Mesendoderm (in vitro differentiated cells): Measurements from ENCODE around the gene SMYD3.
"Not testable (repeated sequence)": the region's sequence is repeated elsewhere in the genome, so short reads cannot be mapped to it uniquely, and the experiment has no call there.

Experiments used
- DNase-seq: peaks from one replicate; pipeline ENCODE4 v3.0.0; 2013
- H2AK5ac ChIP-seq: 2 replicates; pipeline ENCODE4 v1.6.1; 2013; ENCODE audit warnings: low read length, inconsistent platforms
- H2BK120ac ChIP-seq: 2 replicates; pipeline ENCODE4 v1.6.1; 2013; ENCODE audit warnings: low read depth, mild to moderate bottlenecking, low read length, moderate library complexity, mixed read lengths
- H2BK15ac ChIP-seq: replicated peaks from 2 replicates; pipeline ENCODE4 v1.6.1; 2013; ENCODE audit warnings: low read depth, mild to moderate bottlenecking, moderate library complexity
- H2BK5ac ChIP-seq: 2 replicates; pipeline ENCODE4 v1.6.1; 2013; ENCODE audit warnings: low read length, inconsistent platforms
- H3K18ac ChIP-seq: 2 replicates; pipeline ENCODE4 v1.6.1; 2013; ENCODE audit warnings: mild to moderate bottlenecking, low read length, mixed read lengths
- H3K23ac ChIP-seq: one replicate; pipeline ENCODE4 v1.6.1; 2013; ENCODE audit warnings: low read length
- H3K27ac ChIP-seq: 2 replicates; pipeline ENCODE4 v1.5.1; 2013; ENCODE audit warnings: low read depth, mild to moderate bottlenecking, inconsistent platforms, low read length, moderate library complexity
- H3K27me3 ChIP-seq: 2 replicates; pipeline ENCODE4 v1.6.1; 2013; ENCODE audit warnings: low read length, control low read depth, mild to moderate bottlenecking, inconsistent platforms; ENCODE audit not compliant: insufficient read depth, poor library complexity
- H3K36me3 ChIP-seq: 2 replicates; pipeline ENCODE4 v1.6.1; 2013; ENCODE audit warnings: low read length, inconsistent platforms; ENCODE audit not compliant: control insufficient read depth, insufficient read depth
- H3K4ac ChIP-seq: one replicate; pipeline ENCODE4 v1.6.1; 2013; ENCODE audit warnings: low read depth, mild to moderate bottlenecking, low read length, moderate library complexity
- H3K4me1 ChIP-seq: 2 replicates; pipeline ENCODE4 v1.6.1; 2013; ENCODE audit warnings: low read depth, low read length, inconsistent platforms; ENCODE audit not compliant: control insufficient read depth
- H3K4me2 ChIP-seq: 2 replicates; pipeline ENCODE4 v1.6.1; 2013; ENCODE audit warnings: low read length
- H3K4me3 ChIP-seq: 2 replicates; pipeline ENCODE4 v1.5.1; 2013; ENCODE audit warnings: mild to moderate bottlenecking, low read length
- H3K56ac ChIP-seq: one replicate; pipeline ENCODE4 v1.6.1; 2013; ENCODE audit warnings: low read length
- H3K79me1 ChIP-seq: 2 replicates; pipeline ENCODE4 v1.6.1; 2013; ENCODE audit warnings: low read length, inconsistent platforms
- H3K79me2 ChIP-seq: 2 replicates; pipeline ENCODE4 v1.6.1; 2013; ENCODE audit warnings: mild to moderate bottlenecking, low read length; ENCODE audit not compliant: control insufficient read depth, insufficient read depth
- H3K9ac ChIP-seq: 2 replicates; pipeline ENCODE4 v1.6.1; 2013; ENCODE audit warnings: low read length, inconsistent platforms
- H4K5ac ChIP-seq: one replicate; pipeline ENCODE4 v1.6.1; 2013; ENCODE audit warnings: low read length
- H4K8ac ChIP-seq: one replicate; pipeline ENCODE4 v1.6.1; 2013; ENCODE audit warnings: low read depth, mild to moderate bottlenecking, control low read depth, low read length, moderate library complexity
- WGBS: extraction: QIAGEN DNeasy Blood & Tissue Kit; methylation state at CpG from one replicate; pipeline ENCODE4 v1.1.7; 2013; ENCODE audit warnings: low lambda C conversion rate, missing lambda C conversion rate; ENCODE audit not compliant: insufficient coverage; ENCODE audit errors: extremely low coverage; 5-methylcytosine and 5-hydroxymethylcytosine counted together

The SMYD3 gene

GRCh38 chr1:245776139-245776538, 730.9 kb downstream of the SMYD3 start:
- Histone ChIP-seq H2BK15ac (no peak overlapping the region), H3K79me1 (no peaks in the 10 kb centered on the region), H3K4ac (no peak overlapping the region), H3K9ac (no peak overlapping the region), H4K5ac (no peak overlapping the region), H3K79me2 (no peaks in the 10 kb centered on the region), H2BK5ac (no peak overlapping the region), H3K4me1 (no peaks in the 10 kb centered on the region), H3K36me3 (no peaks in the 10 kb centered on the region), H3K27me3 (no peaks in the 10 kb centered on the region), H3K18ac (no peak overlapping the region), H4K8ac (no peak overlapping the region), H3K4me2 (no peak overlapping the region), H2BK120ac (no peak overlapping the region), H3K56ac (no peak overlapping the region), H3K4me3 (no peak overlapping the region), H3K23ac (no peak overlapping the region), H2AK5ac (no peak overlapping the region), H3K27ac (no peak overlapping the region)
- DNase-seq: no peak
- WGBS: no CpG with 5 or more reads among the region's 4 CpGs

- H2BK15ac ChIP-seq, H3K36me3 ChIP-seq, H3K4me1 ChIP-seq, H3K23ac ChIP-seq, H2BK120ac ChIP-seq, H4K8ac ChIP-seq, H2BK5ac ChIP-seq, H3K56ac ChIP-seq, H3K79me1 ChIP-seq, DNase-seq, H3K9ac ChIP-seq, H4K5ac ChIP-seq, H3K4me2 ChIP-seq, H3K27me3 ChIP-seq, H3K27ac ChIP-seq, H3K4me3 ChIP-seq, H3K18ac ChIP-seq, H3K79me2 ChIP-seq, H3K4ac ChIP-seq, H2AK5ac ChIP-seq: not testable (repeated sequence)
- no CpG with 5 or more reads among the region's 25 CpGs for WGBS
These were observed 732.1 kb downstream of the SMYD3 start for GRCh38 chr1:245774931-245775330.

GRCh38 chr1:245774196-245774595, 732.9 kb downstream of the SMYD3 start:
- no peaks in the 10 kb centered on the region for H3K27me3 ChIP-seq
- H3K4me1 ChIP-seq: no peaks in the 10 kb centered on the region
- no peaks in the 10 kb centered on the region for H3K36me3 ChIP-seq
- no peak overlapping the region for H2AK5ac ChIP-seq
- no peak overlapping the region for H2BK5ac ChIP-seq
- no peak overlapping the region for H3K27ac ChIP-seq
- no peaks in the 10 kb centered on the region for H3K79me2 ChIP-seq
- no peak overlapping the region for H4K5ac ChIP-seq
- H3K4me2 ChIP-seq: no peak overlapping the region
- H3K9ac ChIP-seq: no peak overlapping the region
- no peak overlapping the region for H3K23ac ChIP-seq
- no peak for DNase-seq
- WGBS: no CpG with 5 or more reads among the region's 2 CpGs
- no peak overlapping the region for H2BK15ac ChIP-seq
- H3K56ac ChIP-seq: no peak overlapping the region
- no peak overlapping the region for H3K4me3 ChIP-seq
- H3K79me1 ChIP-seq: no peaks in the 10 kb centered on the region
- H2BK120ac ChIP-seq: no peak overlapping the region
- H3K4ac ChIP-seq: no peak overlapping the region
- no peak overlapping the region for H3K18ac ChIP-seq
- H4K8ac ChIP-seq: no peak overlapping the region

- H3K23ac ChIP-seq: no peak overlapping the region
These were observed 733.7 kb downstream of the SMYD3 start for GRCh38 chr1:245773344-245773743.

GRCh38 chr1:245772739-245773138, 734.3 kb downstream of the SMYD3 start:
- Histone ChIP-seq H3K4ac (no peak overlapping the region), H2BK5ac (no peak overlapping the region), H3K36me3 (no peaks in the 10 kb centered on the region), H3K4me2 (no peak overlapping the region), H3K79me2 (no peaks in the 10 kb centered on the region), H3K27me3 (no peaks in the 10 kb centered on the region), H3K79me1 (no peaks in the 10 kb centered on the region), H3K56ac (no peak overlapping the region), H3K4me1 (no peaks in the 10 kb centered on the region), H3K18ac (no peak overlapping the region), H3K4me3 (no peak overlapping the region), H2BK15ac (no peak overlapping the region), H4K8ac (no peak overlapping the region), H2AK5ac (no peak overlapping the region), H2BK120ac (no peak overlapping the region), H3K23ac (no peak overlapping the region), H3K27ac (no peak overlapping the region), H3K9ac (no peak overlapping the region), H4K5ac (no peak overlapping the region)
- WGBS: no CpG with 5 or more reads among the region's 1 CpG
- no peak for DNase-seq

More at GRCh38 chr1:245773344-245773743, 733.7 kb downstream of the SMYD3 start:
- no peak overlapping the region for H4K8ac ChIP-seq
- H3K18ac ChIP-seq: no peak overlapping the region
- no peak overlapping the region for H3K4ac ChIP-seq
- no peak overlapping the region for H2BK15ac ChIP-seq
- no peak overlapping the region for H2BK120ac ChIP-seq
- no peak for DNase-seq
- no peak overlapping the region for H3K56ac ChIP-seq
- H3K4me1 ChIP-seq: no peaks in the 10 kb centered on the region
- H3K79me2 ChIP-seq: no peaks in the 10 kb centered on the region
- no CpG with 5 or more reads among the region's 3 CpGs for WGBS
- no peak overlapping the region for H2BK5ac ChIP-seq
- H2AK5ac ChIP-seq: no peak overlapping the region
- H3K27me3 ChIP-seq: no peaks in the 10 kb centered on the region
- H3K4me3 ChIP-seq: no peak overlapping the region
- H3K36me3 ChIP-seq: no peaks in the 10 kb centered on the region
- no peak overlapping the region for H4K5ac ChIP-seq
- no peak overlapping the region for H3K27ac ChIP-seq
- no peaks in the 10 kb centered on the region for H3K79me1 ChIP-seq
- no peak overlapping the region for H3K9ac ChIP-seq
- no peak overlapping the region for H3K4me2 ChIP-seq

- H3K4me1 ChIP-seq: no peaks in the 10 kb centered on the region
- no peaks in the 10 kb centered on the region for H3K79me1 ChIP-seq
- no peak overlapping the region for H4K8ac ChIP-seq
- H3K27ac ChIP-seq: no peak overlapping the region
- H4K5ac ChIP-seq: no peak overlapping the region
- H3K23ac ChIP-seq: no peak overlapping the region
- H3K79me2 ChIP-seq: no peaks in the 10 kb centered on the region
- H3K4ac ChIP-seq: no peak overlapping the region
- no peaks in the 10 kb centered on the region for H3K36me3 ChIP-seq
- H3K4me2 ChIP-seq: no peak overlapping the region
- no peak overlapping the region for H2BK120ac ChIP-seq
- no peak for DNase-seq
- no peak overlapping the region for H3K9ac ChIP-seq
- no peak overlapping the region for H2BK5ac ChIP-seq
- no CpG with 5 or more reads among the region's 1 CpG for WGBS
- no peak overlapping the region for H3K4me3 ChIP-seq
- H3K18ac ChIP-seq: no peak overlapping the region
- no peak overlapping the region for H2BK15ac ChIP-seq
- no peak overlapping the region for H2AK5ac ChIP-seq
- H3K27me3 ChIP-seq: no peaks in the 10 kb centered on the region
- no peak overlapping the region for H3K56ac ChIP-seq
These were observed 734.8 kb downstream of the SMYD3 start for GRCh38 chr1:245772325-245772724.
